Right forelimb (tissue), 1 donor: ENCODE measurements around the gene KCNMA1.

ENCODE experiments used
- DNase-seq: peaks from one replicate; pipeline ENCODE4 v3.0.0-alpha.2; 2018

Gene KCNMA1

GRCh38 chr10:77024461-77024860 lies 613.1 kb downstream of the KCNMA1 start:
- no peak for DNase-seq

GRCh38 chr10:77023396-77023795 lies 614.2 kb downstream of the KCNMA1 start:
- DNase-seq, result no peak

GRCh38 chr10:77022671-77023070 lies 614.9 kb downstream of the KCNMA1 start:
- DNase-seq, result no peak

GRCh38 chr10:77021966-77022490 lies 615.6 kb downstream of the KCNMA1 start:
- DNase-seq, result no peak

- no peak for DNase-seq
These were observed 617.1 kb downstream of the KCNMA1 start for GRCh38 chr10:77020426-77021040.

GRCh38 chr10:77016855-77017254 lies 620.8 kb downstream of the KCNMA1 start:
- no peak for DNase-seq

GRCh38 chr10:77016278-77016815 lies 621.3 kb downstream of the KCNMA1 start:
- DNase-seq, result no peak

GRCh38 chr10:77015360-77015759 lies 622.2 kb downstream of the KCNMA1 start:
- DNase-seq, result no peak

GRCh38 chr10:77012812-77013500 lies 624.7 kb downstream of the KCNMA1 start:
- DNase-seq, result no peak

GRCh38 chr10:77011874-77012811 lies 625.5 kb downstream of the KCNMA1 start:
- no peak for DNase-seq

- DNase-seq, result no peak
These were observed 627.2 kb downstream of the KCNMA1 start for GRCh38 chr10:77010430-77010829.

GRCh38 chr10:77007834-77008233 lies 629.8 kb downstream of the KCNMA1 start:
- DNase-seq, result no peak

- no peak for DNase-seq
These were observed 630.6 kb downstream of the KCNMA1 start for GRCh38 chr10:77006836-77007511.

- no peak for DNase-seq
These were observed 631.7 kb downstream of the KCNMA1 start for GRCh38 chr10:77005871-77006270.

- no peak for DNase-seq
These were observed 632.6 kb downstream of the KCNMA1 start for GRCh38 chr10:77004917-77005564.

GRCh38 chr10:77002872-77003271 lies 634.7 kb downstream of the KCNMA1 start:
- no peak for DNase-seq

GRCh38 chr10:77001206-77001605 lies 636.4 kb downstream of the KCNMA1 start:
- no peak for DNase-seq

- DNase-seq, result no peak
These were observed 639.2 kb downstream of the KCNMA1 start for GRCh38 chr10:76998451-76998850.

GRCh38 chr10:76997631-76998030 lies 640.0 kb downstream of the KCNMA1 start:
- DNase-seq, result no peak

GRCh38 chr10:76995023-76995422 lies 642.6 kb downstream of the KCNMA1 start:
- no peak for DNase-seq

- no peak for DNase-seq
These were observed 644.4 kb downstream of the KCNMA1 start for GRCh38 chr10:76993213-76993612.

GRCh38 chr10:76992467-76992866 lies 645.1 kb downstream of the KCNMA1 start:
- no peak for DNase-seq
